ENCODE data around the gene ATP2C2. TPM values are rescaled to one million over a fixed set of nuclear protein-coding genes. Genes with fewer than 3 reads are reported as not detected.
"Not testable (repeated sequence)": the region's sequence is repeated elsewhere in the genome, so short reads cannot be mapped to it uniquely, and the experiment has no call there.

ATP2C2 gene
- total RNA-seq, 1 donor from 2014 or later, result 6.8 TPM

DNA sequence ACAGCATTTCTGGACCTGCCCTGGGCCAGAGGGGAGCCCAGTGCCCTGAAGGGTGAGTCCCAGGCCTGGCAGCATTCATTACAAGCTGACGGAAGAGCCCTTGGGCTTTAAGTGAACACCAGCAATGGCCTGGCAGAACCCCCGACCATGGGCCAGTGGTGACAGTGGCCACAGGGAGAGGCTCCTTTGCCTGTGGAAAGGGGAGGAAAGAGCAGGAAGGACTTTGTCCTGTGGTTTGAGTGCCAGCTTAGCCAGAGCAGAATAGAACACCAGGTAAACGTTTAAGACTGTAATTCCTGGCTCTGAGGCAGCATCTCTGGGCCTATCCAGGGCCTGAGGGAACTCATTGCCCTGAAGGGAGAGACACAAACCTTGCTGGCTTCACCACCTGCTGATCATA lies 34.3 kb upstream of the ATP2C2 start:
- TF ChIP-seq, protein P1, sequence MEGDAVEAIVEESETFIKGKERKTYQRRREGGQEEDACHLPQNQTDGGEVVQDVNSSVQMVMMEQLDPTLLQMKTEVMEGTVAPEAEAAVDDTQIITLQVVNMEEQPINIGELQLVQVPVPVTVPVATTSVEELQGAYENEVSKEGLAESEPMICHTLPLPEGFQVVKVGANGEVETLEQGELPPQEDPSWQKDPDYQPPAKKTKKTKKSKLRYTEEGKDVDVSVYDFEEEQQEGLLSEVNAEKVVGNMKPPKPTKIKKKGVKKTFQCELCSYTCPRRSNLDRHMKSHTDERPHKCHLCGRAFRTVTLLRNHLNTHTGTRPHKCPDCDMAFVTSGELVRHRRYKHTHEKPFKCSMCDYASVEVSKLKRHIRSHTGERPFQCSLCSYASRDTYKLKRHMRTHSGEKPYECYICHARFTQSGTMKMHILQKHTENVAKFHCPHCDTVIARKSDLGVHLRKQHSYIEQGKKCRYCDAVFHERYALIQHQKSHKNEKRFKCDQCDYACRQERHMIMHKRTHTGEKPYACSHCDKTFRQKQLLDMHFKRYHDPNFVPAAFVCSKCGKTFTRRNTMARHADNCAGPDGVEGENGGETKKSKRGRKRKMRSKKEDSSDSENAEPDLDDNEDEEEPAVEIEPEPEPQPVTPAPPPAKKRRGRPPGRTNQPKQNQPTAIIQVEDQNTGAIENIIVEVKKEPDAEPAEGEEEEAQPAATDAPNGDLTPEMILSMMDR (IDR thresholded peaks at IDR 0.05; ENCODE audit: unreplicated experiment), result no peak
- H3K4me1 Mint-ChIP-seq (ENCODE audit: low read depth), result peaks cover 6% of the 10 kb centered on the region
- H3K36me3 Mint-ChIP-seq (ENCODE audit: insufficient read depth), result peaks cover 2% of the 10 kb centered on the region
- H3K27me3 Mint-ChIP-seq, result peaks cover 12% of the 10 kb centered on the region
- H3K4me3 Mint-ChIP-seq (ENCODE audit: low read depth), result no peak overlapping the region
- no peak for DNase-seq (ENCODE audit: low spot score, unreplicated experiment)
- peaks cover 8% of the 10 kb centered on the region for H3K9me3 Mint-ChIP-seq (ENCODE audit: low read depth)
- H3K27ac Mint-ChIP-seq, result no peak overlapping the region

DNA sequence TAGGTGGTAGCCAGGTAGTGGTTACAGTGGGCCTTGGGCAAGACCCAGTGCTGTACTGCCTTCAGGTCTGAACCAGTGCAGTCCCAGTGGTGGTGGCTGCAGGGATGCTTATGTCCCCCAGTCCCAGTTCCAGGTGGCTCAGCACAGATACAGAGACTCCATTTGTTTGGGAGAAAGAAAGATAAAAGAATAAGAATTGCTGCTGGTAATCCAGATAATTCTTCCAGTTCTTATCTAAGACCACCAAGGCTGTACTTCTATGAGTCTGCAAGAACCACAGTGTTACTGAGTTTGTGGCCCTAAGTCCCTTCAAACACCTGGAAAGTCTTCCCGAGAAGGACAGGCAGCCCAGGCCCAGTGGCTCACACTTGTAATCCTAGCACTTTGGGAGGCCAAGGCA lies 33.9 kb upstream of the ATP2C2 start:
- DNase-seq (ENCODE audit: low spot score, unreplicated experiment), result no peak
- peaks cover 15% of the 10 kb centered on the region for H3K27me3 Mint-ChIP-seq
- peaks cover 6% of the 10 kb centered on the region for H3K4me1 Mint-ChIP-seq (ENCODE audit: low read depth)
- no peak overlapping the region for H3K27ac Mint-ChIP-seq
- peaks cover 2% of the 10 kb centered on the region for H3K36me3 Mint-ChIP-seq (ENCODE audit: insufficient read depth)
- H3K4me3 Mint-ChIP-seq (ENCODE audit: low read depth), result no peak overlapping the region
- H3K9me3 Mint-ChIP-seq (ENCODE audit: low read depth), result peaks cover 8% of the 10 kb centered on the region
- TF ChIP-seq, protein P1 (IDR thresholded peaks at IDR 0.05; ENCODE audit: unreplicated experiment), result no peak

DNA sequence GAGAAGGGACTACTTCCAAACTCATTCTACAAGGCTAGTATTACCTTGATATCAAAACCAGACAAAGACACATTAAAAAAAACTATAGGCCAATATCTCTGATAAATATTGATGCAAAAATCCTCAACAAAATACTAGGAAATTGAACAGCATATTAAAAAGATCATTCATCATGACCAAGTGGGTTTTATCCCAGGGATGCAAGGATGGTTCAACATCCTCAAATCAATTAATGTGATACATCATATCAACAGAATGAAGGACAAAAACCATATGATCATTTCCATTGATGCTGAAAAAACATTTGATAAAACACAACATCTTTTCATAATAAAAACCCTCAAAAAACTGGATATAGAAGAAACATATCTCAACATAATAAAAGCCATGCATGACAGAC lies 31.1 kb upstream of the ATP2C2 start:
- not testable (repeated sequence) for H3K36me3 Mint-ChIP-seq (ENCODE audit: insufficient read depth); DNase-seq (ENCODE audit: low spot score, unreplicated experiment); H3K27me3 Mint-ChIP-seq; H3K27ac Mint-ChIP-seq; H3K4me3 Mint-ChIP-seq (ENCODE audit: low read depth); H3K4me1 Mint-ChIP-seq (ENCODE audit: low read depth); H3K9me3 Mint-ChIP-seq (ENCODE audit: low read depth)

DNA sequence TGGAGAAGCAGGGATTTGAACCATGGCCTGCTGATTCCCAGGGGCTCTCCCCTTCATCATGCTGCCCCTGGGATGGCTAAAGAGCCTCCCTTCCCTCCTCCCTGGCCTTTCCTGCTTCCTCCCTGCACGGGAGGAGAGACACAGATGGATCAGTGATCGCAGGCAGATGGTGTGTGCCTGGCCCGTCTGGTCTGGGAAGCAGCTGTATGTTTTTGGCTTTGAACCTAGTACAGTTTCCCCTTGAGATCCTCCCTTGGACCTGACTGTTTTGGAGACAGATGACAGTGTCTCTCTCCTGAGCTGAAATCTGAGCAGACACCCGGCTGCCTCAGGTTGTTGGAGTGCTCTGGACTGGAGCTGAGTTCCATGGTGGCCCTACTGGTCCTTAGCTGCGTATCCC lies 29.0 kb upstream of the ATP2C2 start:
- Mint-ChIP-seq H3K9me3 (ENCODE audit: low read depth) (peaks cover 8% of the 10 kb centered on the region), H3K4me1 (ENCODE audit: low read depth) (no peaks in the 10 kb centered on the region), H3K4me3 (ENCODE audit: low read depth) (no peak overlapping the region), H3K36me3 (ENCODE audit: insufficient read depth) (peaks cover 2% of the 10 kb centered on the region), H3K27ac (no peak overlapping the region), H3K27me3 (peaks cover 9% of the 10 kb centered on the region)
- TF ChIP-seq, protein P1 (IDR thresholded peaks at IDR 0.05; ENCODE audit: unreplicated experiment), result no peak
- DNase-seq (ENCODE audit: low spot score, unreplicated experiment), result no peak

DNA sequence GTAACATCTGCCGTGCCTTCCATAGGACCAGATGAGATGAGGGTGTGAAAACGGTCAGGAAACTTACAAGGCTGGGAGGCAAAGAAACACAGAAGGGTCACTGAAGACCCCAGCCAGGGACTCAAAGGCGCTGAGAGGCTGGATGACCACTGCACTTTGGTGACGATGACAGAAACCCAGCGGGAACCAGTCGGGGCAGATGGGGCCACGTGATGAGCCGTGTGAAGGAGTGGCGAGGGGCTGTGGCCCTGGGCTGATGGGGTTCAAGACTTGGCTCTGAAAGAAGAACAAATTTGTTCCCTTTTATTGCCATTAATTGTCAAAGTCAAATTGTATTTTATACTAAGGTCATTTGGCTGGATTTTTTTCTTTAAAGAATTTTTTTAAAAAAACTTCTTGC lies 28.6 kb upstream of the ATP2C2 start:
- Mint-ChIP-seq H3K9me3 (ENCODE audit: low read depth) (peaks cover 8% of the 10 kb centered on the region), H3K4me1 (ENCODE audit: low read depth) (no peaks in the 10 kb centered on the region), H3K36me3 (ENCODE audit: insufficient read depth) (peaks cover 2% of the 10 kb centered on the region), H3K27ac (no peak overlapping the region), H3K4me3 (ENCODE audit: low read depth) (no peak overlapping the region), H3K27me3 (peaks cover 9% of the 10 kb centered on the region)
- TF ChIP-seq, protein P1 (IDR thresholded peaks at IDR 0.05; ENCODE audit: unreplicated experiment), result no peak
- DNase-seq (ENCODE audit: low spot score, unreplicated experiment), result no peak

DNA sequence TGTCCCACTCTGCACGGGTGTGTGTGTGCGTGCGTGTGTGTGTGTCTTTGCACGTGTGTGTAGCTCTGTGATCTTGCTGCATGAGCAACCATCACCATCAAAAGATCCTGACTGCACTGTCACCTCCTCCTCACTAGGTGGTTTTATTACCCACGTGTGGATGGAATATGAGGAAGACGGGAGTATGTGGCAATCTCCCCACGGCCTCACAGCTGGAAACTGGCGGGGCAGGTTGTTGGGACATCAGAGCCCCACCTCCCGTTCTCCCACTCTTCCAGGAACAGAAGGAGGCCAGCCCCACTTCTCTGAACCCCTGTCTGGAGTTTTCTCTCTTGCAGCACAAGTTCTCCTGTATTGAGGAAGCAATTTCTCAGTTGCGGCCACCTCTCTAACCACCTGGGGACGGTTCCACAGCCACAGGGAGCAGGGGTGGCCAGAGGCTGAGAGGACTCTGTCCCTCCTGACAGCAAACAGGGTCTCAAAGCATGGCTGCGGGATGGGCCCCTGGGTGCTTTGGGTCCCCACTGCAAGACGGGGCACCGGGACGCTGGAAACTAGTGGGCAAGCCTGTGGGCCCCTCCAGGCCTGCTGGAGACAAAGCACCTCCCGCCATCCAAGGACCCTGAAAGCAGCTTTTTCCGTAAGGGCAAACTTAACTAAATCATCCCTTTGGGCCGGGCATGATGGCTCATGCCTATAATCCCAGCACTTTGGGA lies 27.9 kb upstream of the ATP2C2 start:
- DNase-seq (ENCODE audit: low spot score, unreplicated experiment), result no peak
- Mint-ChIP-seq H3K36me3 (ENCODE audit: insufficient read depth) (peaks cover 2% of the 10 kb centered on the region), H3K4me1 (ENCODE audit: low read depth) (no peaks in the 10 kb centered on the region), H3K27ac (no peak overlapping the region), H3K9me3 (ENCODE audit: low read depth) (peaks cover 7% of the 10 kb centered on the region), H3K4me3 (ENCODE audit: low read depth) (no peak overlapping the region), H3K27me3 (peaks cover 9% of the 10 kb centered on the region)
- TF ChIP-seq, protein P1 (IDR thresholded peaks at IDR 0.05; ENCODE audit: unreplicated experiment), result no peak
